Rectal smooth muscle tissue (tissue), 1 donor: ENCODE measurements around the gene GTPBP4.

Experiments
- H3K27ac ChIP-seq: one replicate; pipeline ENCODE4 v1.7.0; 2013; ENCODE audit warnings: low read depth, low read length, inconsistent platforms
- H3K27me3 ChIP-seq: one replicate; pipeline ENCODE4 v1.7.0; 2013; ENCODE audit warnings: low read length; ENCODE audit not compliant: control insufficient read depth, insufficient read depth
- H3K36me3 ChIP-seq: one replicate; pipeline ENCODE4 v1.7.0; 2013; ENCODE audit warnings: low read length; ENCODE audit not compliant: control insufficient read depth, insufficient read depth
- H3K4me1 ChIP-seq: one replicate; pipeline ENCODE4 v1.7.0; 2013; ENCODE audit warnings: low read length; ENCODE audit not compliant: control insufficient read depth, insufficient read depth
- H3K4me3 ChIP-seq: one replicate; pipeline ENCODE4 v1.7.0; 2013; ENCODE audit warnings: low read length
- H3K9ac ChIP-seq: one replicate; pipeline ENCODE4 v1.7.0; 2013; ENCODE audit warnings: low read length

The GTPBP4 gene

DNA sequence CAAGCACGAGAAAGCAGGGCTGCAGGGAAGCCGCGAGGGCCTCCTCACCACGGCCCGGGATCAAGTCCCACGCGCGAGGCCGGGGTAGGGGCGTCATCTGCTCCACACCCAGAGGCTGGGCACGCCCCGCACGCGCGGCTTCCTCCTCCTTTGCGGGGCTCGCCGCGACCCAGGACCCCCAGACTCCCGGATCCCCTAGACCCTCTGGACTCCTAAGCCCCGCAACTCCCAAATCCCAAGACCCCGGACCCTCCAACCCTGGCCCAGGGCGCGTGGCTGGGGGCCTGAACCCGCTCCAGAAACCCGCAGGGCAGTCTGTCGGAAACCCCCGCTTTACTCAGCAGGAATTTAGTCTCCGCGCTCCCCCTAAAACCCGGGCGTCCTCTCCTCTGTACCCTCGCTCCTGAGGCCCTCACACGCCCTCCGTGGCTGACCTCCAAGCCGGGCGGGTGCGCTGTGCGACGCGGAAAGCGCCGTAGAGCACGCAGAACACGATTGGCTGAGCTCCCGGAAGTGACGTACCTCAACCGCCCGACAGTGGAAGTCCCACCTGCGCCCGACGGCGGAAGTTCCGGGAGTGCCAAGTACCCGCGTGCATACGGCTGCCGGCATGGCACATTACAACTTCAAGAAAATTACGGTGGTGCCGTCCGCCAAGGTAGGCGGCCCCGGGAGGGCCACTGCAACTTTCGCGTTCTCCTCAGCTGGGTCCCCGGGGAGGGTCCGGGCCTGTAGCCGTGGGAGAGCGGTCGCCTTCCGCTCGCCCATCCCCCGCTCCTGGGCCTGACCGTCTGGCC lies at the start of gene GTPBP4:
TSS of gene GTPBP4 (plus strand) at position 565 of the 797 bp plus-strand sequence. CDS start at position 611, 46 bp downstream.
- H3K36me3 ChIP-seq: no peaks in the 10 kb centered on the region
- H3K4me1 ChIP-seq: peaks cover 12% of the 10 kb centered on the region
- H3K9ac ChIP-seq: peak within 1 kb of the TSS; percentile 84
- H3K27ac ChIP-seq: peak within 1 kb of the TSS; percentile 93
- H3K4me3 ChIP-seq: peak within 1 kb of the TSS; percentile 99
- H3K27me3 ChIP-seq: no peaks in the 10 kb centered on the region

DNA sequence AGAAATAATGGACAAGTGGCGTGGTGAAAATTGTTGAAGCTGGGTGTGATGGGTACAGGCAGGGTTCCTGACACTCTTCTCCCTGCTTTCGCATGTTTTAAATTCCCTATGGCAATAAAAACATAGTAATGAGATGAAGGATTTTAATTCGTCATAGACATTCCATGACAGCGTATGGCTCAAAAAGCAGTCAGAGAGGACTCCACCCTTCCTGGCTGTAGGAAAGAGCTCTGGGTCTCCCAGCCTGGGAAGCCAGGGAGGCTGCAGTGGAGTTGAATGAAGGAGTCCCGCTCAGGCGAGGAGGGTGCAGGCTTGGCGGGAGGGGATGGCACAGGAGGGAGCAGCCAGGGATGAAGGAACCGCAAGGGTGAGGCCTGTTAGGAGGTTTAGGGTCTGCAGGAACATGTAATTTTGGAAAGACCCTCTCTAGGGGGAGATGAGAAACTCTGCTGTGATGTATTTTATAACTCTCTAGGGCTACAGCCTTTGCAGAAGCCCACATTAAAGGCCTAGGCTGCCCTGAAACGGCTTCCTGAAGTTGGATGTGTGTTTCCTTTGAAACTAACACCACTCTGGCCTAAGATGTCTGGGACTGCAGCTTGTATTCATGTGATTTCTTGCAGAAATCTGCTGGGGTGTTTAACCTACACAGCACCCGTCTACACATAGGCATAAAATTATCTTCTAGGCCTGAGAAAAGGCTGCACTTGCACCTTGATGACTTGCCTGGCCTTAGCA lies 49.1 kb upstream of the GTPBP4 start:
- Histone ChIP-seq H3K4me1 (no peaks in the 10 kb centered on the region), H3K9ac (no peak overlapping the region), H3K27ac (no peak overlapping the region), H3K27me3 (no peaks in the 10 kb centered on the region), H3K36me3 (no peaks in the 10 kb centered on the region), H3K4me3 (no peak overlapping the region)

DNA sequence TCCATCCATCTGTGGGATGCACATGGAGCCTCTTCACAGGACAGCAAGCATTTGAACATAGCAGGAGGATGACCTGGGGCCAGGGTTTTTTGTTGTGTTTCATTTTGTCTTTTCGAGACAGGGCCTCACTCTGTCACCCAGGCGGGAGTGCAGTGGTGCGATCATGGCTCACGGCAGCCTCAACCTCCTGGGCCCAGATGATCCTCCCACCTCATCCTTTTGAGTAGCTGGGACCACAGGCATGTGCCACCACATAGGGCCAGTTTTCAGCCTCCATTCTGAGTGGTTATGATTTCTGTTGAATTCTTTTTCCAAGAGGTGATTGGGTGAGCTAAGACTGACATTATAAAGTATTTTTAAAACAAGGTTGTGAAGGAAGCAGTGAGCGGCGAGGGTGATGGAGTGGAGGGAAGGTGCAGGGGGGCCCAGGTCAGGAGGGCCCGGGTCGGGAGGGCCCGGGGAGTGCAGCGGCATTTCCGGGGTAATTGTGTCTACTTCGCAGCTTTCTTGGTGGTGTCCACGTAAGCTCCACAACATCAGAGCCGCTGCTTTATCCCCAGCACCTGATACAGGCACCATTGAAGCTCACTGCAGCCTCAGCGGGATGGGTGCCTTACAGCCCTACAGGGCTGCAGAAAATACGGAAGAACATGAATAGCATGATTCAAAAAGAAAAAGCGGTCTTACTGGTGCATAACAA lies 44.8 kb upstream of the GTPBP4 start:
- no peaks in the 10 kb centered on the region for H3K36me3 ChIP-seq
- H3K4me3 ChIP-seq: no peak overlapping the region
- H3K27ac ChIP-seq: no peak overlapping the region
- H3K27me3 ChIP-seq: no peaks in the 10 kb centered on the region
- H3K4me1 ChIP-seq: no peaks in the 10 kb centered on the region
- H3K9ac ChIP-seq: no peak overlapping the region

DNA sequence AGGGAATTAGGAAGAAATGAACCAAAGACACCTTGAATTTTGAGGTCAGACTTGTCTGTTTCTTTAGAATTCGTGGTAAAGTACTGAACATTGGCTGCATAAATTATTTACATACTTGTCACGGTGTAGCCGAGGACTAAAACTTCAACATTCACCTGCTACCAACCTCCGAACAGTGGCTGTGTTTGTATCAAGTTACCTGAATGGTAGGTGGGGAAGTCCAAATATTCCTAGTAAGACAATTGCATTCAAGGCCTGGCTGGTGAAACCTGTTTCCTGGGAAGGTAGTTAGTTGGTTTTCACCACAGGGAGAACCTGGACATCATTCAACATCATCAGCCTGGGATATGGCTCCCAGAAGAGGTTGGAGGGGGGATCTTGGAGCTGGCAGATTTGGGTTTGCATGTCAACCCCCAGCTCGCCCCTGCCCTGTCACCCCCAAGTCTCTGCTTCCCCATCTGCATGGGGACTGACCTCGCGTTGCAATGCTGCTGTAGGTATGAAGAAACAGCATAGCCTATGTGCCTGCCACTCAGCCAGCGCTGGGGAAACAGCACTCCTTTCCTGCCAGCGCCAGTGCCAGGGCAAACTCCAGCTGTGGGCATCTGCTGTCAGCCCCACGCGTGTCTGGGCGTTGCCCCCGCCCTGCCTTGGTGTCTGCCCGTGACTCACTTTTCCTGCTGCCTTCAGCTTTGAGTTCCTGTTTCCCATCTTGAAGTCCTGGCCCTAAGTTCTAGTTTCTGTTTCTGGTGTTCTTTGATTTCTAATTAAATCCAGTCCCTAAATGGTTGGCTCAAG lies 44.0 kb upstream of the GTPBP4 start:
- Histone ChIP-seq H3K27ac (no peak overlapping the region), H3K27me3 (no peaks in the 10 kb centered on the region), H3K4me1 (no peaks in the 10 kb centered on the region), H3K9ac (no peak overlapping the region), H3K4me3 (peak overlapping the region; percentile 8), H3K36me3 (no peaks in the 10 kb centered on the region)

GRCh38 chr10:945778-946177 lies 42.5 kb upstream of the GTPBP4 start:
- H3K36me3 ChIP-seq: no peaks in the 10 kb centered on the region
- H3K4me3 ChIP-seq: no peak overlapping the region
- H3K9ac ChIP-seq: no peak overlapping the region
- H3K27ac ChIP-seq: no peak overlapping the region
- H3K4me1 ChIP-seq: no peaks in the 10 kb centered on the region
- no peaks in the 10 kb centered on the region for H3K27me3 ChIP-seq

- no peak overlapping the region for H3K9ac ChIP-seq
These were observed 41.2 kb upstream of the GTPBP4 start for GRCh38 chr10:947051-947450.

DNA sequence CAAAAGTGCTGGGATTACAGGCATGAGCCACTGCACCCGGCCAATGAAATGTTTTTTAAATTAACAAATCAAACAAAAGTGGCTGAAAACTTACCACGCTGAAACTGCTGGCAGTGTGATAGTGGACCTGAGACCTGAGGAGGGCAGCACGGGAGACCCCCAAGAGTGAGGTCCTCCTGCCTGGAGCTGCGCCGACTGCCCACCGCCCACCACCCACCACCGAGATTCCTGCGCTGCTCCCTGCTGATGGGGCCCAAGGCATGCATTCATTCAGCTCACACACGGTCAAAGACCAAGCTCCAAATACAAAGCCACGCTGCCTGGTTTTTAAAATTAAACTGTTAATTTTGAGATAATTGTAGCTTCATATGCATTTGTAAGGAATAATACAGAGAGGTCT lies 40.4 kb upstream of the GTPBP4 start:
- no peaks in the 10 kb centered on the region for H3K36me3 ChIP-seq
- H3K4me1 ChIP-seq: no peaks in the 10 kb centered on the region
- no peak overlapping the region for H3K27ac ChIP-seq
- no peak overlapping the region for H3K4me3 ChIP-seq
- no peaks in the 10 kb centered on the region for H3K27me3 ChIP-seq
- no peak overlapping the region for H3K9ac ChIP-seq

More at GRCh38 chr10:947051-947450, 41.2 kb upstream of the GTPBP4 start:
- Histone ChIP-seq H3K36me3 (no peaks in the 10 kb centered on the region), H3K4me3 (no peak overlapping the region), H3K27ac (no peak overlapping the region), H3K4me1 (no peaks in the 10 kb centered on the region), H3K27me3 (no peaks in the 10 kb centered on the region)

DNA sequence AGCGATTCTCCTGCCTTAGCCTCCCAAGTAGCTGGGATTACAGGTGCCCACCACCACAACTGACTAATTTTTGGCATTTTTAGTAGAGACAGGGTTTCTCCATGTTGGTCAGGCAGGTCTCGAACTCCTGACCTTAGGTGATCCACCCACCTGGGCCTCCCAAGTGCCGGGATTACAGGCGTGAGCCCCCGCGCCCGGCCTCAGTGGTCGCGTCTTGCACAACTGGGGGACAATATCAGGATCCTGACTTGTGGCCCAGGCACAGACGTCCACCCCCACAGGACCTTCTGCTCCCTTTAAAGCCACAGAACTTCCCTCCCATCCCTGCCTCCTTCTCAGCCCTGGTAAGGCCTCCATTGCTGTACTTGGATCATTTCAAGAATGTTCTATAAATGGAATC lies 39.9 kb upstream of the GTPBP4 start:
- no peak overlapping the region for H3K9ac ChIP-seq
- H3K4me1 ChIP-seq: no peaks in the 10 kb centered on the region
- H3K36me3 ChIP-seq: no peaks in the 10 kb centered on the region
- no peak overlapping the region for H3K27ac ChIP-seq
- H3K27me3 ChIP-seq: no peaks in the 10 kb centered on the region
- H3K4me3 ChIP-seq: no peak overlapping the region

DNA sequence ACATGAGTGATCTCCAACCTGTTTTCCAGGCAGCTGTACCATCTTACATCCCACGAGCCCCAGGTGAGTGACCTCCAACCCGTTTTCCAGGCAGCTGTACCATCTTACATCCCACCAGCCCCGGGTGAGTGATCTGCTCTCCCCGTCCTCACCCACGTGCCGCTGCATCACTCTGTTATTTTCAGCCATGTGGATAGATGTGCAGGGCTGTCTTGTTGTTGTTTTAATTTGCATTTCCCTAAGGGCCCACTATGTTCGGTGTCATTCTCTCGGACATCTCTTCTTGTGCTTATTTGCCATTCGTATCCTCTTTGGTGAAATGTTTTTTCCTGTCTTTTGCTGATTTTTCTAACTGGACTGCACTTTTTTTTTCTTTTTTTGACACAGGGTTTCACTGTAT lies 38.8 kb upstream of the GTPBP4 start:
- Histone ChIP-seq H3K27ac (no peak overlapping the region), H3K4me3 (no peak overlapping the region), H3K36me3 (no peaks in the 10 kb centered on the region), H3K27me3 (no peaks in the 10 kb centered on the region), H3K4me1 (no peaks in the 10 kb centered on the region), H3K9ac (no peak overlapping the region)

- Histone ChIP-seq H3K9ac (no peak overlapping the region), H3K4me1 (no peaks in the 10 kb centered on the region), H3K36me3 (no peaks in the 10 kb centered on the region), H3K4me3 (no peak overlapping the region), H3K27me3 (no peaks in the 10 kb centered on the region), H3K27ac (no peak overlapping the region)
These were observed 34.4 kb upstream of the GTPBP4 start for GRCh38 chr10:953836-954235.

DNA sequence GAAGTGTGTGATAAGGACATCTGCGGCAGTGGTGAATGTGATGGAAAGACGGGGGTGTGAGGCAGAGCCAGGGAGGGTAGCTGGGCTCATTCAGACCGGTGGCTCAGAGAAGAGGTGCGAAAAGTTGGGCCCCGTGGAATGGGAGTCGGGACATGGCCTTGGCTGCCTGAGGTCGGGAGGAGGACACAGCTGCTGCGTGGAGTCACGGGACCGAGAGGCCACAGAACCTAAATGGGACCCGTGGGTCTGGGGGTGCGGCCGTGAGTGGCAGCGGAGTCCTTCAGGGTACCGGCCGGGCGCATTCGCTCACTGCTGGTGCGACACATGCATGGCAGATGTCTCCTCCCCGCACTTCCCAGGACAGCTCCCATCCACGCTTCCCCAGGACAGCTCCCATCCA lies 33.8 kb upstream of the GTPBP4 start:
- no peak overlapping the region for H3K9ac ChIP-seq
- H3K27ac ChIP-seq: no peak overlapping the region
- H3K4me1 ChIP-seq: no peaks in the 10 kb centered on the region
- no peak overlapping the region for H3K4me3 ChIP-seq
- H3K36me3 ChIP-seq: no peaks in the 10 kb centered on the region
- H3K27me3 ChIP-seq: no peaks in the 10 kb centered on the region
